LoVo (cell line): Measurements from ENCODE around the gene ALG6.

Experiments used
- DNase-seq: peaks from one replicate; pipeline ENCODE4 v3.0.0-alpha.2; 2016; ENCODE audit warnings: low spot score

The ALG6 gene

GRCh38 chr1:63367215-63368103 lies at the start of gene ALG6:
Gene ALG6, plus strand, starts transcription at chr1:63367627. Its CDS starts 3,351 bp downstream, at chr1:63370978.
- peak; percentile 93 for DNase-seq

GRCh38 chr1:63317817-63318152 lies 49.6 kb upstream of the ALG6 start:
- no peak for DNase-seq

- no peak for DNase-seq
Observed at GRCh38 chr1:63318201-63318979, 49.0 kb upstream of the ALG6 start.

GRCh38 chr1:63319046-63320021 lies 48.1 kb upstream of the ALG6 start:
- no peak for DNase-seq

- no peak for DNase-seq
Observed at GRCh38 chr1:63320022-63320721, 47.3 kb upstream of the ALG6 start.

- DNase-seq: no peak
Observed at GRCh38 chr1:63321066-63321784, 46.2 kb upstream of the ALG6 start.

GRCh38 chr1:63321785-63322113 lies 45.7 kb upstream of the ALG6 start:
- DNase-seq: no peak

GRCh38 chr1:63322114-63322943 lies 45.1 kb upstream of the ALG6 start, which contains the start of gene FOXD3:
Gene FOXD3, plus strand, starts transcription at chr1:63322567. Its CDS starts 492 bp downstream, at chr1:63323059.
- DNase-seq: peak; percentile 36

GRCh38 chr1:63322944-63323864 lies 44.2 kb upstream of the ALG6 start:
- no peak for DNase-seq

- no peak for DNase-seq
Observed at GRCh38 chr1:63323865-63324778, 43.3 kb upstream of the ALG6 start.

GRCh38 chr1:63324779-63325119 lies 42.7 kb upstream of the ALG6 start:
- no peak for DNase-seq

- DNase-seq: no peak
Observed at GRCh38 chr1:63325279-63325985, 42.0 kb upstream of the ALG6 start.

GRCh38 chr1:63326106-63326472 lies 41.3 kb upstream of the ALG6 start:
- no peak for DNase-seq

GRCh38 chr1:63326473-63327380 lies 40.7 kb upstream of the ALG6 start:
- no peak for DNase-seq

GRCh38 chr1:63327417-63328054 lies 39.9 kb upstream of the ALG6 start:
- DNase-seq: peak; percentile 75

- DNase-seq: no peak
Observed at GRCh38 chr1:63328122-63328521, 39.3 kb upstream of the ALG6 start.
